HG02763 (cell line): ENCODE results near the gene NSMCE1.
"Not testable (repeated sequence)": the region's sequence is repeated elsewhere in the genome, so short reads cannot be mapped to it uniquely, and the experiment has no call there.

Experiments
- ATAC-seq: cut with Tn5 transposase; IDR thresholded peaks from one replicate; pipeline ENCODE4 v1.9.1; 2021; ENCODE audit warnings: mild to moderate bottlenecking, moderate library complexity; ENCODE audit not compliant: unreplicated experiment

Gene NSMCE1

GRCh38 chr16:27272697-27273096 lies 4.1 kb upstream of the NSMCE1 start:
- not testable (repeated sequence) for ATAC-seq

GRCh38 chr16:27272076-27272475 lies 3.5 kb upstream of the NSMCE1 start:
- no peak for ATAC-seq

- no peak for ATAC-seq
Measured at GRCh38 chr16:27270349-27270748, 1.8 kb upstream of the NSMCE1 start.

GRCh38 chr16:27269300-27270150 lies 953 bp upstream of the NSMCE1 start:
- no peak for ATAC-seq

- ATAC-seq = no peak
Measured at GRCh38 chr16:27267037-27267677, 1.4 kb downstream of the NSMCE1 start.

GRCh38 chr16:27265982-27266381 lies 2.6 kb downstream of the NSMCE1 start:
- no peak for ATAC-seq

- ATAC-seq = no peak
Measured at GRCh38 chr16:27264151-27264550, 4.4 kb downstream of the NSMCE1 start.

- not testable (repeated sequence) for ATAC-seq
Measured at GRCh38 chr16:27262904-27263423, 5.6 kb downstream of the NSMCE1 start.

- no peak for ATAC-seq
Measured at GRCh38 chr16:27259710-27260109, 8.9 kb downstream of the NSMCE1 start.

- ATAC-seq = no peak
Measured at GRCh38 chr16:27258241-27258734, 10.3 kb downstream of the NSMCE1 start.

- no peak for ATAC-seq
Measured at GRCh38 chr16:27257271-27257670, 11.3 kb downstream of the NSMCE1 start.

GRCh38 chr16:27256861-27257260 lies 11.7 kb downstream of the NSMCE1 start:
- ATAC-seq = no peak

- ATAC-seq = no peak
Measured at GRCh38 chr16:27254262-27254811, 14.2 kb downstream of the NSMCE1 start.

- ATAC-seq = no peak
Measured at GRCh38 chr16:27253526-27253930, 15.0 kb downstream of the NSMCE1 start.

GRCh38 chr16:27252206-27252585 lies 16.4 kb downstream of the NSMCE1 start:
- no peak for ATAC-seq

- ATAC-seq = no peak
Measured at GRCh38 chr16:27251541-27252205, 16.9 kb downstream of the NSMCE1 start.

- ATAC-seq = not testable (repeated sequence)
Measured at GRCh38 chr16:27248886-27249285, 19.7 kb downstream of the NSMCE1 start.

GRCh38 chr16:27248036-27248435 lies 20.5 kb downstream of the NSMCE1 start:
- ATAC-seq = no peak

GRCh38 chr16:27247076-27247475 lies 21.5 kb downstream of the NSMCE1 start:
- ATAC-seq = not testable (repeated sequence)

GRCh38 chr16:27246439-27246838 lies 22.1 kb downstream of the NSMCE1 start:
- no peak for ATAC-seq
